ENCODE measurements around the gene FAM168A. TPM values are rescaled to one million over a fixed set of nuclear protein-coding genes. Genes with fewer than 3 reads are reported as not detected.

The FAM168A gene
- total and polyA plus RNA-seq, 2 of the 8 experiments (the other 6 are each of a cell fraction or from before 2014, with no cell fraction given) = 17.1 to 21.6 TPM

DNA sequence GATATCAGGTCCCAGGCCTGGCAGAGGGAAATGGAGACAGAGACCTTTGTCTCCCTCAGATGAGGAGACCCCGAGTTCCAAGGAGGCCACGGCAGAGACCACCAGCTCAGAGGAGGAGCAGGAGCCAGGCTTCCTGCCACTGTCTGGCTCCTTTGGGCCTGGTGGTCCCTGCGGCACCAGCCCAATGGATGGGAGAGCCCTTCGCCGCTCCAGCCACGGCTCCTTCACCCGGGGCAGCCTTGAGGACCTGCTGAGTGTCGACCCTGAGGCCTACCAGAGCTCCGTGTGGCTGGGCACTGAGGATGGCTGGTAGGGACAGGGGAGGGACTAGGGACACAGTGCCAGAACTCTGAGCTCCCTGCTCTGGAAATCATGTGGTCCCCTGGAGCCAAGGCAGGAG, 234.8 kb downstream of the FAM168A start:
- Histone ChIP-seq H2BK12ac (ENCODE audit: low read depth, low read length) (no peak overlapping the region), H3K27me3 (replicated peaks in 1 of 4; ENCODE audit: control insufficient read depth in 3 of 4, extremely low read depth in 1 of 4, insufficient read depth in 3 of 4, low read length in 3 of 4) (peaks cover 0 to 4% (median 2%) of the 10 kb centered on the region in 4 experiments; a peak in 4 of 7 replicates), H4K91ac (replicated peaks; ENCODE audit: insufficient read length, low read length) (no peak overlapping the region), H2BK15ac (ENCODE audit: low read length) (no peak overlapping the region), H3K23me2 (ENCODE audit: low read depth, low read length) (peaks cover 3% of the 10 kb centered on the region; the same call in 1 of the 2 replicates), H3K23ac (ENCODE audit: insufficient read length) (no peak overlapping the region), H3K27ac (ENCODE audit: low read depth, low read length) (no peak overlapping the region), H2BK5ac (ENCODE audit: low read depth, low read length) (no peak overlapping the region), H3K18ac (ENCODE audit: extremely low read depth, low read length) (no peak overlapping the region), H3K9me3 (ENCODE audit: insufficient read depth in 2 of 2, low read depth in 1 of 2, low read length in 1 of 2) (no peaks in the 10 kb centered on the region), H3K4me1 (replicated peaks in 1 of 4; ENCODE audit: control insufficient read depth in 3 of 4, insufficient read depth in 4 of 4, low read length in 3 of 4) (peaks cover 0 to 3% (median under 1%) of the 10 kb centered on the region in 4 experiments; a peak in 3 of 7 replicates), H3K36me3 (ENCODE audit: control insufficient read depth in 2 of 4, insufficient read depth in 4 of 4, low read length in 3 of 4) (no peaks in the 10 kb centered on the region), H4K5ac (ENCODE audit: insufficient read length, low read depth, low read length) (no peak overlapping the region), H3K14ac (ENCODE audit: insufficient read length) (no peak overlapping the region), H3K4ac (replicated peaks; ENCODE audit: insufficient read length, low read depth, low read length) (no peak overlapping the region), H2BK20ac (ENCODE audit: low read length) (no peak overlapping the region), H3K79me2 (ENCODE audit: control insufficient read depth in 1 of 2, insufficient read depth in 2 of 2, low read length in 2 of 2) (no peaks in the 10 kb centered on the region), H3K4me3 (ENCODE audit: extremely low read depth in 1 of 4, insufficient read depth in 2 of 4, low read depth in 3 of 4, low read length in 4 of 4) (no peak overlapping the region), H3K4me2 (ENCODE audit: insufficient read depth in 1 of 2, low read depth in 2 of 2, low read length in 2 of 2) (no peak overlapping the region; a peak in 1 of 4 replicates), H4K8ac (ENCODE audit: extremely low read depth, insufficient read depth, low read length) (no peak overlapping the region; the same call in 1 of the 2 replicates), H2AK5ac (ENCODE audit: low read depth, low read length) (no peak overlapping the region), H3K56ac (replicated peaks; ENCODE audit: insufficient read length, low read depth, low read length) (no peak overlapping the region), H4K20me1 (replicated peaks in 1 of 2; ENCODE audit: control insufficient read depth in 1 of 2, insufficient read depth in 2 of 2, low read length in 2 of 2) (peaks cover 5% of the 10 kb centered on the region in 2 experiments), H3K79me1 (ENCODE audit: low read depth, low read length) (no peaks in the 10 kb centered on the region), H3K9ac (replicated peaks in 1 of 4; ENCODE audit: extremely low read depth in 1 of 4, low read depth in 3 of 4, low read length in 3 of 4) (no peak overlapping the region), H2BK120ac (replicated peaks; ENCODE audit: low read depth, low read length) (no peak overlapping the region), H2AFZ (ENCODE audit: low read length) (no peak overlapping the region)
- FAIRE-seq = no peak
- ChIA-PET CTCF (ENCODE audit: partially characterized antibody) (interaction anchor here (1.0 to 59.1 kb wide), 7 partner anchors 12 to 296 kb away, joined by 3 to 1456 read pairs (median 4); partner anchors contain the start of genes ARHGEF17 and RELT), POLR2A (ENCODE audit: partially characterized antibody) (interaction anchor here (0.5 to 1.3 kb wide), 2 partner anchors 9 to 506 kb away, joined by 3 to 8 read pairs; no protein-coding TSS in a partner anchor)
- 83% methylated on average over 8 of the region's 9 CpGs; no CpG with 5 or more reads in 1 of the 2 experiments for WGBS, 2 experiments (ENCODE audit: extremely low coverage in 1 of 2, insufficient coverage in 1 of 2, insufficient read length in 1 of 2, insufficient replicate concordance in 2 of 2, low coverage in 1 of 2, low lambda C conversion rate in 2 of 2, missing lambda C conversion rate in 1 of 2)
- DNase-seq (ENCODE audit: low read depth in 1 of 2, low spot score in 2 of 2) = no peak
- TF ChIP-seq TEAD4 (IDR thresholded peaks at IDR 0.05; ENCODE audit: low read depth, low read length) (no peak), RAD21 (IDR thresholded peaks at IDR 0.05 in 1 of 2, conservative IDR thresholded peaks at IDR 0.05 in 1 of 2; ENCODE audit: low read depth in 2 of 2, low read length in 2 of 2) (no peak), PHF8 (conservative IDR thresholded peaks at IDR 0.05; ENCODE audit: low read depth, low read length) (no peak), CTBP2 (IDR thresholded peaks at IDR 0.05; ENCODE audit: borderline replicate concordance, insufficient read depth, insufficient read length, low read length) (no peak), BCL11A (IDR thresholded peaks at IDR 0.05; ENCODE audit: low read depth in 2 of 2, low read length in 2 of 2) (no peak), KDM5A (IDR thresholded peaks at IDR 0.05; ENCODE audit: low read length) (no peak), RFX5 (IDR thresholded peaks at IDR 0.05; ENCODE audit: borderline replicate concordance, low read depth, low read length) (no peak), GTF2F1 (IDR thresholded peaks at IDR 0.05; ENCODE audit: borderline replicate concordance, low read depth, low read length) (no peak), JUN (IDR thresholded peaks at IDR 0.05; ENCODE audit: low read depth, low read length) (no peak), FOSL1 (IDR thresholded peaks at IDR 0.05; ENCODE audit: insufficient read depth, low read depth, low read length) (no peak), CEBPB (IDR thresholded peaks at IDR 0.05; ENCODE audit: low read depth, low read length) (no peak), NRF1 (IDR thresholded peaks at IDR 0.05; ENCODE audit: low read depth, low read length) (no peak), HDAC6 (IDR thresholded peaks at IDR 0.05; ENCODE audit: low read depth, low read length) (no peak)
- TF ChIP-seq, protein P1, sequence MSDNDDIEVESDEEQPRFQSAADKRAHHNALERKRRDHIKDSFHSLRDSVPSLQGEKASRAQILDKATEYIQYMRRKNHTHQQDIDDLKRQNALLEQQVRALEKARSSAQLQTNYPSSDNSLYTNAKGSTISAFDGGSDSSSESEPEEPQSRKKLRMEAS (IDR thresholded peaks at IDR 0.05) = no peak

Data from H1 (cell line).